Measurements from ENCODE around the gene FEZ2. TPM values are rescaled to one million over a fixed set of nuclear protein-coding genes. Genes with fewer than 3 reads are reported as not detected.

FEZ2 gene
- total RNA-seq, 4 donors from 2014 or later: 40.0 to 73.4 (median 47.5) TPM

DNA sequence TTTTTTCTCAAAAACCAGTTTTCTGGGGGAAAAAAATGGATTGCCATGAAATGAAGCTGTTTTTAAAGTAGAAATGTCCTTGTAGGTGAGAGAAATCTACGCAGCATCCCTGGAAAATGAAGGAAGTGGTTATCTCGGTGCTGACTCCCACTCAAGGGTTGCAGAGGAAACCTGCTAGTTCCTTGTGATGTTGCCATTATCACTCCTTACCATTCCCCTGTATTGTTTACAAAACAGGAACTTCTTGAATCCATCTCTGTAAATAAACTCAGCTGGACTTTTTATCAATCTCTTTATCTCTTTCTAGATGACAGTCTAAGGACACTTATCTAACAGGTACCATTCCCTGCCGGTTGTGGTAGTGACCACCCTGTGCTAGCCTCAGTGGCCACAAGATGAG lies 61.2 kb downstream of the FEZ2 start:
- in situ Hi-C loops (cut with MboI; ENCODE audit: low pct_ligation_motif_present in 1 of 4, low pct_unique_long_range_greater_than_20kb in 1 of 4, low sequenced_read_pairs in 3 of 4) (no loop called here), intact Hi-C loops (cut with DNase I; ENCODE audit: low total_unique reads) (no loop called here)
- no peaks in the 10 kb centered on the region for H3K4me1 ChIP-seq
- no peak for DNase-seq
- H3K36me3 ChIP-seq: no peaks in the 10 kb centered on the region
- no peaks in the 10 kb centered on the region for H3K27me3 ChIP-seq
- TF ChIP-seq POLR2A (IDR thresholded peaks at IDR 0.05) (no peak), POLR2AphosphoS5 (IDR thresholded peaks at IDR 0.05) (no peak), EP300 (IDR thresholded peaks at IDR 0.05; ENCODE audit: low read depth) (no peak)
- TF ChIP-seq, protein P1, sequence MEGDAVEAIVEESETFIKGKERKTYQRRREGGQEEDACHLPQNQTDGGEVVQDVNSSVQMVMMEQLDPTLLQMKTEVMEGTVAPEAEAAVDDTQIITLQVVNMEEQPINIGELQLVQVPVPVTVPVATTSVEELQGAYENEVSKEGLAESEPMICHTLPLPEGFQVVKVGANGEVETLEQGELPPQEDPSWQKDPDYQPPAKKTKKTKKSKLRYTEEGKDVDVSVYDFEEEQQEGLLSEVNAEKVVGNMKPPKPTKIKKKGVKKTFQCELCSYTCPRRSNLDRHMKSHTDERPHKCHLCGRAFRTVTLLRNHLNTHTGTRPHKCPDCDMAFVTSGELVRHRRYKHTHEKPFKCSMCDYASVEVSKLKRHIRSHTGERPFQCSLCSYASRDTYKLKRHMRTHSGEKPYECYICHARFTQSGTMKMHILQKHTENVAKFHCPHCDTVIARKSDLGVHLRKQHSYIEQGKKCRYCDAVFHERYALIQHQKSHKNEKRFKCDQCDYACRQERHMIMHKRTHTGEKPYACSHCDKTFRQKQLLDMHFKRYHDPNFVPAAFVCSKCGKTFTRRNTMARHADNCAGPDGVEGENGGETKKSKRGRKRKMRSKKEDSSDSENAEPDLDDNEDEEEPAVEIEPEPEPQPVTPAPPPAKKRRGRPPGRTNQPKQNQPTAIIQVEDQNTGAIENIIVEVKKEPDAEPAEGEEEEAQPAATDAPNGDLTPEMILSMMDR (IDR thresholded peaks at IDR 0.05): no peak
- H3K9me3 ChIP-seq: no peaks in the 10 kb centered on the region
- H3K4me3 ChIP-seq: no peak overlapping the region
- H3K27ac ChIP-seq: no peak overlapping the region
- WGBS, 2 donors (ENCODE audit: low coverage in 1 of 2): 83 to 88% methylated on average over 2 to 3 of the region's 3 CpGs

DNA sequence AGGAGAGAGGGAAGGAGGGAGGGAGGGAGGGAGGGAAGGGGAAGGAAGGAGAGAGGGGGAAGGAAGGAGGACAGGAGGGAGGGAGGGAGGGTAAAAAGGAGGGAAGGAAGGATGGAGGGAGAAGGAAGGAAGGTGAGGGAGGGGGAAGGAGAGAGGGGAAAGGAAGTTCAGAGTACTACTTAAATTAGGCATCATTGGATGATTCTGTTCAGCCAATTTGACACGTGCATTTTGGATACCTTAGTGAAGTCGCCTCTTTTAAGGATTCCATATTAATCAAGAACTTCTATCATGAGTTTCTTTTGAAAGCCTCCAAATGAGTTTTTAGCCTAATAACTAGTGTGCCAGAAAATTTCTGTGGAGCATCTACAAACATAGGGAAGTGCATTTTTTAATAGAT lies 62.9 kb downstream of the FEZ2 start:
- Histone ChIP-seq H3K27me3 (no peaks in the 10 kb centered on the region), H3K4me1 (no peaks in the 10 kb centered on the region), H3K36me3 (no peaks in the 10 kb centered on the region), H3K9me3 (no peaks in the 10 kb centered on the region), H3K4me3 (no peak overlapping the region), H3K27ac (no peak overlapping the region)
- TF ChIP-seq POLR2A (IDR thresholded peaks at IDR 0.05) (no peak), POLR2AphosphoS5 (IDR thresholded peaks at IDR 0.05) (no peak), EP300 (IDR thresholded peaks at IDR 0.05; ENCODE audit: low read depth) (no peak)
- TF ChIP-seq, protein P1 (IDR thresholded peaks at IDR 0.05): no peak
- intact Hi-C loops (cut with DNase I; ENCODE audit: low total_unique reads): no loop called here
- in situ Hi-C loops (cut with MboI; ENCODE audit: low pct_ligation_motif_present in 1 of 4, low pct_unique_long_range_greater_than_20kb in 1 of 4, low sequenced_read_pairs in 3 of 4): no loop called here
- 96% methylated on average over 2 of the region's 2 CpGs; no CpG with 5 or more reads in 1 of the 2 donors for WGBS, 2 donors (ENCODE audit: low coverage in 1 of 2)
- DNase-seq: no peak

DNA sequence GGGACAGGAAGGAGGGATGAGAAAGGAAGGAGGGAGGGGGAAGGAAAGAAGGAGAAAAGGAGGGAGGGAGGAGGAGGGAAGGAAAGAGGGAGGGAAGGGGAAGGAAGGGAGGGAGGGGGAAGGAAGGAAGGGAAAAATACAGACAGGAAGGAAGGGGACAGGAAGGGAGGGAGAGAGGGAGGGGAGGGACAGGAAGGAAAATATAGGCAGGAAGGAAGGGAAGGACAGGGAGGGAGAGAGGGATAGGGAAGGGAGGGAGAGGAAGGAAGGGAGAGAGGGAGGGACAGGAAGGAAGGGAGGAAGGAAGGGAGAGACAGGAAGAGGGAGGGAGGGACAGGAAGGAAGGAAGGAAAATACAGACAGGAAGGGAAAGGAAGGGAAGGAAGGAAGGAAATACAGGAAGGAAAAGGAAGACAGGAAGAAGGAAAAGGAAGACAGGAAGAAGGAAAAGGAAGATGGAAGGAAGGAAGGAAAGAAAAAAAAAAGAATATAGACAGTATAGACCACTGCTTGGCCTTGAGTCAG lies 63.6 kb downstream of the FEZ2 start:
- Histone ChIP-seq H3K4me1 (no peaks in the 10 kb centered on the region), H3K4me3 (no peak overlapping the region), H3K36me3 (no peaks in the 10 kb centered on the region), H3K27ac (no peak overlapping the region), H3K27me3 (no peaks in the 10 kb centered on the region), H3K9me3 (no peaks in the 10 kb centered on the region)
- intact Hi-C loops (cut with DNase I; ENCODE audit: low total_unique reads) (no loop called here), in situ Hi-C loops (cut with MboI; ENCODE audit: low pct_ligation_motif_present in 1 of 4, low pct_unique_long_range_greater_than_20kb in 1 of 4, low sequenced_read_pairs in 3 of 4) (no loop called here)
- no peak for DNase-seq
- TF ChIP-seq EP300 (IDR thresholded peaks at IDR 0.05; ENCODE audit: low read depth) (no peak), POLR2A (IDR thresholded peaks at IDR 0.05) (no peak), POLR2AphosphoS5 (IDR thresholded peaks at IDR 0.05) (no peak)
- TF ChIP-seq, protein P1 (IDR thresholded peaks at IDR 0.05): no peak

DNA sequence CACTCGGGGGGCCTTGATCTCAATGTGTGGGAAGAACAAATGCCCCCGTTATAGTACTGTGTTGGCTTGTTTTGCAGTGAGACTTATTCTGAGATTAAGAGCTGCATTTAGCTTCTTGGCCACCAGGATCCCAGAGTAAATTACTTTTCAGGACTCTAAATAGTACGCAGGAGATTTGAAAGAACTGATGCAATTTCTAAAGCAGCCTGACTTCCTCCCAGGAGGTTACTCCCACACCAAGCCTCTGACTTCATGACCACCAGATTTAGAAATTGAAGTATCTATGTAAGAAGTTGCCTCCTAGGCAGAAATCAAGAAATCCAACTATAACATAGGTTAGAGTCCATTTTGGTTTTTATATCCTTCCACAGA lies 67.0 kb downstream of the FEZ2 start:
- DNase-seq: no peak
- 75% methylated on average over 3 of the region's 3 CpGs; no CpG with 5 or more reads in 1 of the 2 donors for WGBS, 2 donors (ENCODE audit: low coverage in 1 of 2)
- no peaks in the 10 kb centered on the region for H3K27me3 ChIP-seq
- no peaks in the 10 kb centered on the region for H3K4me1 ChIP-seq
- TF ChIP-seq EP300 (IDR thresholded peaks at IDR 0.05; ENCODE audit: low read depth) (no peak), POLR2AphosphoS5 (IDR thresholded peaks at IDR 0.05) (no peak), POLR2A (IDR thresholded peaks at IDR 0.05) (no peak)
- TF ChIP-seq, protein P1 (IDR thresholded peaks at IDR 0.05): peak in 1 of 5 experiments; percentile 11
- no peak overlapping the region for H3K4me3 ChIP-seq
- no peaks in the 10 kb centered on the region for H3K9me3 ChIP-seq
- intact Hi-C loops (cut with DNase I; ENCODE audit: low total_unique reads): no loop called here
- H3K36me3 ChIP-seq: no peaks in the 10 kb centered on the region
- in situ Hi-C loops (cut with MboI; ENCODE audit: low pct_ligation_motif_present in 1 of 4, low pct_unique_long_range_greater_than_20kb in 1 of 4, low sequenced_read_pairs in 3 of 4): no loop called here
- H3K27ac ChIP-seq: no peak overlapping the region

Measured in transverse colon (tissue), 4 donors.